ENCODE data around the gene TRPM1.

The TRPM1 gene

DNA sequence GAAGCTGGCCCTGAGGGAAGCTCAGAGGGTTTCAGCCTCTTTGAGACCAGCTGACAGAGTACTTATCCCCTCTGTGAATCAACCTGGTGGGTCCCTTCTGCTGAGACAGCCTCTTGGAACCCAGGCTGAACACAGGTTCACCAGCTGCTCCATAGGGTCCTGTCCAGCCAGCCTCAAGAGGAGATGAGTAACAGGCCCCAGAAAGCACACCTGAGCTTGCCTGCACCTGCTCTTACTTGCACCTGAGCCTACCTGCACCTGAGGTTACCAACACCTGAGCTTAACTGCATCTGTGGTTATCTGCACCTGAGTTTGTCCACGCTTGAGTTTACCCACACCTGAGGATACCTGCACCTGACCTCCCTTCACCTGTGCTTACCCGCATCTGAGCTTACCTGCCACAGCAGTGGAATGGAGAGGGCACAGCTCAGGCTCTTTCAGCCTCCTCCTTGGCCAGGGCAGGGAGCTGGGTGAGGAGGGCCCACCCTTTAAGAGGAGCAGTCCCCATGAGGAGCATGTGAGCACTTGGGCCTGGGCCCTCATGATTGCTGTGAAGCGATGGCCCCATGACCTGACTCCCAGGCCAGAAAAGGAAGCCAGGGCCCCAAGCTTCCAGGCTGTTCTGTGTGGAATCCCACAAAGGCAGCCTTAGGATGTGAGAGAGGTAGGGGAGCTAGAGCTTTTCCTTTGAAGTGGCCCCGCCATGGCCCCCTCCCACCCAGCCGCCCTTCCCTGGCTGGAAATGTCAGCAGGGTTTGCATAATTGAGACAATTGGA is at the start of gene TRPM1:
Gene TRPM1, minus strand, starts transcription at position 464 of the 777 bp plus-strand sequence. CDS start 20,370 bp downstream, outside the sequence.
- DNase-seq (ENCODE audit: low read depth in 2 of 2): no peak

DNA sequence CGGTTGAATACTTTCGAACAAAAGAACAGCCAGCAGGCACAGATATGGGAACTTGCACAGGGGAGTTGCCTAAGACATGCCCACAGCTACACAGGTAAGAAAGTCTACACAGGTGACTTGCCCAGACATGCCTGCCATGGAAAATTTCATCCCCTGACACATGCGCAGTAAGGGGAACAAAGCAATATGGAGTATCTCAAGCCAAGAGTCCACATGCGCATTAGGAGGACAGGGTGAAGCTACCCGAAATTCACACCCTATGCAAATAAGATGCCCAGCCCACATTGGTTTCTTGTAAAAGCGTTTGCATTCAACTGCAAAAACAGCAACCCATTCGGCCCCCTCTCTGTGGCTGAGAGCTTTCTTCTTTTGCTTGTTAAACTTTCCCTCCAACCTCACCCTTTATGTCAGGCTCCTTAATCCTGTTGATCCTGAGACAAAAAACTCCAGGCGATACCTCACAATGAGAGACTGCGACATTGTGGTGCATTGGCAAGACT is 49.3 kb upstream of the TRPM1 start:
- no peak for DNase-seq (ENCODE audit: low read depth in 2 of 2)

- no peak for DNase-seq (ENCODE audit: low read depth in 2 of 2)
Observed at GRCh38 chr15:31149987-31150386, 48.5 kb upstream of the TRPM1 start.

GRCh38 chr15:31149088-31149505 is 47.6 kb upstream of the TRPM1 start:
- DNase-seq (ENCODE audit: low read depth in 2 of 2): no peak

- DNase-seq (ENCODE audit: low read depth in 2 of 2): no peak
Observed at GRCh38 chr15:31148297-31149087, 47.0 kb upstream of the TRPM1 start.

- DNase-seq (ENCODE audit: low read depth in 2 of 2): no peak
Observed at GRCh38 chr15:31147944-31148296, 46.4 kb upstream of the TRPM1 start.

DNA sequence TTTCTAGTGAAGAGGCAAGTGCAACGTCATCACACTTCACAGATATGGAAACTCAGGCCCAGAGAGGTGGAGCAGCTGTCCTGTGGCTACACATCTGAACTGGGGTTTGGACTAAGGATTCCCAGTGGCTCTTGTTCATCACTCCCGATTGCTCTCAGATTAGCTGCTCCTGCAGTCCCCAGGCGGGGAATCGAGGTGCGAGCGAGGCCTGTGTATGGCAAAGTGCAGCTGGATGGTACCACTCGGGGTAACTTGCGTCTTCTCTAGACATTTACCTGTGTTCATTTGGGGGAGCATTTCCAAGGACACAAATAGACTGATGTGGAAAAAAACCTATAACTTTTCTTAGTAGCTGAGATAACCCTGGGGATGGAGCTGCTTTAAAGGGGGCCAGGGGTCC is 45.9 kb upstream of the TRPM1 start:
- no peak for DNase-seq (ENCODE audit: low read depth in 2 of 2)

GRCh38 chr15:31145271-31145911 is 43.9 kb upstream of the TRPM1 start:
- DNase-seq (ENCODE audit: low read depth in 2 of 2): no peak

DNA sequence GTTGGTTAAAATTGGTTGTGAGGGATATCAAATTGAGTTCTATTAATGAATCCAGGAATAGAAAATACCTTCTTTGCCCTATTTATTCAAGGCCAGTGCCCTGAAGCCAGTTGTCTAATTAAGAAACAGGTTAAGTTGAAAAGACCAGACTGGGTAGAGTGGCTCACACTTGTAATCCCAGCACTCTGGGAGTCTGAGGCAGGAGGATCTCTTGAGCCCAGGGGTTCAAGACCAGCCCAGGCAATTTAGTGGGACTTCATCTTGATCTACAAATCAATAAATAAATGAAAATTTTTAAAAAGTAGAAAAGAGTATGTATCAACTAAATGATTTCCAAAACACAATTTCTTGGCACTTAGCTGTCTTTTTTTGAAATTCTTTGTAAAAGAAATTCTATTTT is 40.3 kb upstream of the TRPM1 start:
- DNase-seq (ENCODE audit: low read depth in 2 of 2): no peak

GRCh38 chr15:31136607-31137328 is 35.2 kb upstream of the TRPM1 start:
- no peak for DNase-seq (ENCODE audit: low read depth in 2 of 2)

DNA sequence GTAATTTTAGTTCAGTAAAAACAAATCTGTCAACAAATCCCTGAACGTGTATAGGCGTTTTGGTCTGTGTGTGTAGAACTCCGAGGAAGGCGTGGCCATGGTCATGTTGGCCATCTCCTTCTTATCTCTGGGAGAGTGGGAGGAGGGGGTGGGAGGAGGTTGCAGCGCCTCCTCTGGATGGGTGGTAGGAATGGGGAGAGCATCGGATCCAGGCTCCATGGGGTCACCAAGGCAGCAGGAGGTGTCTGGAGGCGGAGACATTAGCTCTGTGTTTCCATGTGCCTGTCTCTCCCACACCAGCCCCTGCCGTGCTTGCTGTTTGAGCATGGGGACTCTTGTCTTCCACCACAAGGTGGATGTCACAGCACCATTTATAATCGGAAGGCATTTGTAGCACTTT is 34.5 kb upstream of the TRPM1 start:
- DNase-seq (ENCODE audit: low read depth in 2 of 2): no peak

- DNase-seq (ENCODE audit: low read depth in 2 of 2): no peak
Observed at GRCh38 chr15:31135523-31135922, 34.0 kb upstream of the TRPM1 start.

DNA sequence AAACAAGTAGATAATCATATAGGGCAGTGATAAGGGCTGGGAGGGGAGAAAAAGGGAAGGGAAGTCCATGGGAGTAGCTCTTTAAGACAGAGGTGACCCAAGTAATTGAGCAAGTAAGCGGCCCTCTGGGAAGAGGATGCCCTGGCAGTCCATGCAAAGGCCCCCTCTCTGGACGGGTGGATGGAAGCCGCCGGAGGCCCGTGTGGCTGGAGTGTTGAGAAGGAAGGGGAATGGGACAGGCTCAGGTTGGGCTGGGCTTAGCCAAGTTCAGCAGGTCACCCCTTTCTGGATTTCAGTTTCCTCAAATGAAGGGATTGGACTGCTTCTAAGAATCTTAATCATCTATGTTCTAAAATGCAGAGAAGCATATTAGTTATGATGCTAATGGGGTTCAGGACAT is 32.4 kb upstream of the TRPM1 start:
- no peak for DNase-seq (ENCODE audit: low read depth in 2 of 2)

DNA sequence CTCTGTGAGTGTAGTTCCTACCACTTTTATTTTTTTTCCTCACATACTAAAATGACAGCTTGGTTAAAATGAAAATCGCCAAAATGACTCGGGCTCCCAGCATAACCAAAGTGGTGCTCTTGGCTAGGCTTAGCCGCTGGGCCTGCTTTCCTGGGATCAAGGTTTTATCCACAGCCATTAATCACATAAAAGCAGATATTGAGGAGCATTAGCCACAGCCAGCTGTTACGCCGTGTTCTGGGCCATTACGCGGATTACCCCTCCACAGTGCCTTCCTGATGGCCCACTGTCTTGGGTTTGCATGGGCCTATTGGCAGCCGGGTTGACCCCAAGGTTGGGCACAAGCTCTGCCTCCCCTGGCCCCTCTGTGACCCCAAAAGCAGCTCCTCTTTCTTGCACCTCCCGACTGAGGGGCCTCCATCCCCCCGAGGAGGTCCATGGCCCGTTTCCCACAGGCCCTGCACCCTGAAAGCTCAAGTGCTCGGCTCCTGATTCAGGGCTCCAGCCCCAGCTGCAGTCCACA is 30.4 kb upstream of the TRPM1 start:
- DNase-seq (ENCODE audit: low read depth in 2 of 2): no peak

GRCh38 chr15:31130576-31131237 is 29.2 kb upstream of the TRPM1 start:
- no peak for DNase-seq (ENCODE audit: low read depth in 2 of 2)

DNA sequence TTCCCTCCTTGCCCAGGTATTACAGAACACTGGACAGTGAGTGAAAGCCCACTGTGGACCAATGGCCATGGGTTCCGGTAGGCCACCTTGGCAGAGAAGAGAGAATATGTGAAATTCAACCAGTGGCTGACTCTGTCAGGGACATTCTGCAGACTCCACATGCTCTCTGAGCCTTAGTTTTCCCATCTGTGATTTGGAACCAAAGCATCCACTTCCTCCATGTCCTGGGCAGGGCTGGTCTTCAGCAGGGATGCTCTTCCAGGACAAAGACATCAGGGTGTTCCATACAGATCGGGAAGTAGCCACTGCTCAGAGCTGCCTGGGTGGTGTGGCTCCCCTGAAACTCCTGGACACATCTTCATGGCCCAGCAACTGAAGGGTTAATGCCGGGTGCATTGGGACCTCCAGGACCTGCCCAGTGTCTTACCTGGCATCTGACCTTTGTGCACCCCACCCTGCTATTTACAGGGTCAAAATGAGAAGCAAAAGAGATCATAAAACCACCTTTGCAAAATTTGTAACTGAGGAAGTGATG is 28.3 kb upstream of the TRPM1 start:
- DNase-seq (ENCODE audit: low read depth in 2 of 2): no peak

- DNase-seq (ENCODE audit: low read depth in 2 of 2): peak; percentile 68 to 86
Observed at GRCh38 chr15:31128919-31129768, 27.6 kb upstream of the TRPM1 start.

DNA sequence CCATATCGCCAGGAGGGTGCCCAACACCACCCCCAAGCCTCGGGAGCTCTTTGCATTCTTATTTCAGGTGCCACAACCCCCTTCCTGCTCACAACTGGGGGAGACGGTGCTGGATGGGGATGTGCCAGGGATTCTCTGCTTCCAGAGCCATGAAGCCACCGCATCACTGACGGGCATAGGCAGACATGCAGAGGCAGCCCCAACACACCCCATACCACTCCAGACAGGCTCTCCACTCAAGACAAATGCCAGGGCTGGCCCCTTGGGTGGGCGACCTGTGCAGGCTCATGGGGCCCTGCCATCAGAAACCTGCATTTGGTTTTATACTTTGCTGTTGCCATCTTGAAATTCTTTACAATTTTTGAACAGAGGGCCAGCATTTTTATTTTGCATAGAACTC is 27.0 kb upstream of the TRPM1 start:
- no peak for DNase-seq (ENCODE audit: low read depth in 2 of 2)

GRCh38 chr15:31127596-31128261 is 26.2 kb upstream of the TRPM1 start:
- DNase-seq (ENCODE audit: low read depth in 2 of 2): no peak
